GM21786 (cell line): ENCODE measurements around the gene NDUFV2.
"Not testable (repeated sequence)": the region's sequence is repeated elsewhere in the genome, so short reads cannot be mapped to it uniquely, and the experiment has no call there.

Source experiments
- ATAC-seq: cut with Tn5 transposase; IDR thresholded peaks from one replicate; pipeline ENCODE4 v1.9.1; 2021; ENCODE audit not compliant: unreplicated experiment

NDUFV2 gene

DNA sequence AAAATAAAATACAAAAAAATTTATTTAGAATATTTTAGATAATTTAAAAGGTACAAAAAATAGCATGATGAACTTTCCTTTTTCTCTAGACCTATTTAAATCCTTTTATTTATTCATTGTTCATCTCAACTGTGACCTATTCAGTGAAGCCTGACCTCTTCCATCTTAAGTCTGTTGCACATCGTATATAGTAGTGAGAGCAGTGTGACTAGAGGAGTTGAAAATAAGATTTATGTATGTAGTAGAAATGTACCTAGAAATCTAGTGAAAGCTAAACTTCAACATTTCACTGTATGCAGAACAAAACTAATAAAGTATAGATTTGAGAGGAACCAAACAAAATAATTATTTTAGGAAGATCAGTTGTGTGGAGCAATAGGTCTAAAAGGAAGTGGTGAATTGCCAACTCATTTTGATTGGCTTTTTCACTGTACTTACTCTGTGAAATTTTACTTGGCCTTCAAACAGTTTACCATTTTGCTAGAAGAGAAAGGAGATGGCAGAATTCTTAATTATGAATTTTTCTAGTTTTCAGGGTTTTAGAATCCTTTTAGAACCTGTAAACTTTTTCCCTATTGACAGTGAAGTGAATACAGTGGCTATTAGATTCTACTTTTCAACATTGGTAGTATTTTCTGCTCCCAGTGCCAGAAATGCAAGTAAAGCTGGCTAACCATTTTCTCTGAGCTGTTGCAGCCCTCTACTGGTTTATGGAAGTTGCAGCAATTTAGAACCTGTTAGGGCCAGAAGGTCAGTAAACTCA, 45.1 kb downstream of the NDUFV2 start:
- no peak for ATAC-seq

DNA sequence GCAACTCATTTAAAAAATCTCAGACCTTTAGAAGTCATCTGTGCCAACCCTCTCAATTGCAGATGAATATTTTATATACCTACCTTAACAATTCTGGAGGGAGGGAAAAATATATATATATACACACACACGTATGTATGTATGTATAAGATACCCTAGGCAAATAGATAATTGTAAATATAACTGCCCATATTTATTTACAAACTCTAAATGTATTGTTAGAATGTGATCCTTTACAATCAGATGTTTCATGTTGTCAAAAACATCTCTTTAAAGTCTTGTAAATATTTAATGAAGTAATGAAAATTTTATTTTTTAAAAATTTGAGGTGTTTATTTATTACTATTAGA, 45.7 kb downstream of the NDUFV2 start:
- ATAC-seq = no peak

DNA sequence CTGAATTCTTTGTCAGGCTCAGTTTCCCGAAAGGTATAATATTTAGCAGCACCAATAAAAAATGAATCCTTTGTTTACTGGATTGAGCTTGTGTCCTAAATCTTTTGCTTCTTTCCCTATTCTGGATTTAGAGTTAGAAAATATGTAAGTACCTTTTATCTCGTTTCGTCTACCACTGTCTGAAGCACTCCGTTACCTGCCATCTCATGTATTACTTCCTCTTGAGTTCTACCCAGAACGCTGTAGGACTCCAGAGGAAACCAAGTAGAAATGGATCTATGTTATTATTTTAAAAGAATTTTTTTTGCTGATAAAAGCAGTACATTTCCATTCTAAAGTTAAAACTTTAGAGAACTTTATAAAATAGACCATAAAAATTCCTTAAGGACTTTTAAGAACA, 47.6 kb downstream of the NDUFV2 start:
- no peak for ATAC-seq

DNA sequence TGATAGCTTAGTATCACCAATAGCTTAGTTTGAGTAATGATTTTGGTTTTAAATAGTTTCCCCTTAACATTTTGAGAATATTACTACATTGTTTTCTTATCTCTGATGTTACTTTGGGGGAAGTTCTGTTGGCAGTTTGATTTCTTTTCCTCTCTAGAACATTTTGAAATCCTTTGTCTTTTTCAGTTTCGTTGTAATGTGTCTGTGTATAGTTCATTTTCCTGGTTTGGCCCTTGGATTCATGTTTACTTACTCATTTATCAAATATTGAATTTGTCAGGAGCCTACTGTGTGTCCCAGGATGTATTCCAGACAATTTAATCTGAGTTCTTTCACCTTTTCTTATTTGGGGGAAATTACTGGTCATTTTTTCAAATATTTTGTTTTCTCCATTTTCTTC, 50.8 kb downstream of the NDUFV2 start:
- no peak for ATAC-seq

DNA sequence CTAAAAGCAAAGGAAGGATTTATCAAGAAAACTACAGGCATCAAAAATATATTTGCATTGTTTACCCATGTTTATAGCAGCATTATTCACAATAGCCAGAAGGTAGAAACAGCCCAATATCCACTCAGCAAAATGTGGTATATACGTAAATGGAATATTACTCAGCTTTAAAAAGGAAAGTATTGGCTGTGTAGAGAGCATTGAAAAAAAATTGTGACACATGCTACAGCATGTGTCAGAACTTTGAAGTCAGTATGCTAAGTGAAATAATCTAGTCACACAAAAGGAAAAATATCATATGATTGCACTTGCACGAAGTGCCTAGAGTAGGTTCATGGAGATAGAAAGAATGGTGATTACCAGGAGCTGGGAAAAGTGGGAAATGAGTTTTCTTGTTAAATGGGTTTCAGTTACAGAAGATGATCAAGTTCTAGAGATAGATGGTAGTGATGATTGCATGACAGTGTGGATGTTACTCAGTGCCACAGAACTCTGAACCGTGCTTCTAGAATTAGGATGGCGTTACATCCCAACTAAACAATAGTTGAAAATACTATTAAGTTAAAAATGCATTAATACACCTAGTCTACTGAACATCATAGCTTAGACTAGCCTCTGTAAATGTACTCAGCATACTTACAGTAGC, 54.2 kb downstream of the NDUFV2 start:
- no peak for ATAC-seq

DNA sequence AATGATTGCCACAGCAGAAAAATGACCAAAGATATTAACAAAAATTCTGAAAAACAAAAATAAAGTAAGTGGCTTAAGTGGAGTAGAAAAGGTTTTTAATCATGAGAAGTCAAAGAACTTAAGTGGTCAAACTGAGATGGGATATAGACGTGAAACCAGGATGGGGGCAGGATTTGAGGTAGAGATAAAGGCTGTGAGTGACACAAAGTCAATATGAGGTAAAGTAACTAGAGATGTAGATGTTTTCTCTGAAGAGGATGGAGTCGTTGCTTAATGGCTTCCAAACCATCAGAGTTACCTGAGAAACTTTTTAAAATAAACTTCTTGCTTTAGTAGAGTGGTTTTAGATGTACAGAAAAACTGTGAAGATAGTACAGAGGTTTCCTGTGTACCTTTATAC, 55.3 kb downstream of the NDUFV2 start:
- no peak for ATAC-seq

DNA sequence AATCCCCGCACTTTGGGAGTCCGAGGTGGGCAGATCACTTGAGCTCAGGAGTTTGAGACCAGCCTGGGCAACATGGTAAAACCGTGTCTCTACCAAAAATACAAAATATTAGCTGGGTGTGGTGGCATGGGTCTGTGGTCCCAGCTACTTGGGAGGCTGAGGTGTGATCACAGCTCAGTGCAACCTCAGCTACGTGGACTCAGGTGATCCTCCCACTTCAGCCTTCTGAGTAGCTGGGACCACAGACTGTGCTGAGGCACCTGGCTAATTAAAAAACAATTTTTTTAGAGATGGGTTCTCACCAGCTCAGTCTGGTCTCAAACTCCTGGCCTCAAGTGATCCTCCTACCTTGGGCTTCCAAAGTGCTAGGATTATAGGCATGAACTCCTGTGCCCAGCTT, 57.5 kb downstream of the NDUFV2 start:
- no peak for ATAC-seq

DNA sequence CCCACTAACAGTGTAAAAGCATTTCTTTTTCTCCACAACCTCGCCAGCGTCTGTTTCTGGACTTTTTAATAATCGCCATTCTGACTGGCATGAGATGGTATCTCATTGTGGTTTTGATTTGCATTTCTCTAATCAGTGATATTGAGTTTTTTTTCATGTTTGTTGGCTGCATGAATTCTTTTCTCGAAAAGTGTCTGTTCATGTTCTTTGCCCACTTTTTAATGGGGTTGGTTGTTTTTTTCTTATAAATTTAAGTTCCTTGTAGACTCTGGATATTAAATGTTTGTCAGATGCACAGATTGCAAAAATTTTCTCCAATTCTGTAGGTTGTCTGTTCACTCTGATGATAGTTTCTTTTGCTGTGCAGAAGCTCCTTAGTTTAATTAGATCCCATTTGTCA, 60.2 kb downstream of the NDUFV2 start:
- ATAC-seq = not testable (repeated sequence)

DNA sequence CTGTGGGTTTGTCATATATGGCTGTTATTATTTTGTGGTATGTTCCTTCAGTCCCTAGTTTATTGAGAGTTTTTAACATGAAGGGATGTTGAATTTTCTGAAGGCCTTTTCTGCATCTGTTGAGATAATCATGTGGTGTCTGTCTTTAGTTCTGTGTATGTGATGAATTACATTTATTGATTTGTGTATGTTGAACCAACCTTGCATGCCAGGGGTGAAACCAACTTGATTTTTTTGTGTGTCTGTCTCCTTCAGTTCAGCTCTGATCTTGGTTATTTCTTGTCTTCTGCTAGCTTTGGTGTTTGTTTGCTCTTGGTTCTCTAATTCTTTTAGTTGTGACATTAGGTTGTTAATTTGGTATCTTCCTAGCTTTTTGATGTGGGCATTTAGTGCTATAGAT, 61.6 kb downstream of the NDUFV2 start:
- ATAC-seq = not testable (repeated sequence)

DNA sequence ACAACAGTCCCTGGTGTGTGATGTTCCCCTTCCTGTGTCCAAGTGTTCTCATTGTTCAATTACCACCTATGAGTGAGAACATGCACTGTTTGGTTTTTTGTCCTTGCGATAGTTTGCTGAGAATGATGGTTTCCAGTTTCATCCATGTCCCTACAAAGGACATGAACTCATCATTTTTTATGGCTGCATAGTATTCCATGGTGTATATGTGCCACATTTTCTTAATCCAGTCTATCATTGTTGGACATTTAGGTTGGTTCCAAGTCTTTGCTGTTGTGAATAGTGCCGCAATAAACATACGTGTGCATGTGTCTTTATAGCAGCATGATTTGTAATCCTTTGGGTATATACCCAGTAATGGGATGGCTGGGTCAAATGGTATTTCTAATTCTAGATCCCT, 63.4 kb downstream of the NDUFV2 start:
- ATAC-seq = not testable (repeated sequence)

DNA sequence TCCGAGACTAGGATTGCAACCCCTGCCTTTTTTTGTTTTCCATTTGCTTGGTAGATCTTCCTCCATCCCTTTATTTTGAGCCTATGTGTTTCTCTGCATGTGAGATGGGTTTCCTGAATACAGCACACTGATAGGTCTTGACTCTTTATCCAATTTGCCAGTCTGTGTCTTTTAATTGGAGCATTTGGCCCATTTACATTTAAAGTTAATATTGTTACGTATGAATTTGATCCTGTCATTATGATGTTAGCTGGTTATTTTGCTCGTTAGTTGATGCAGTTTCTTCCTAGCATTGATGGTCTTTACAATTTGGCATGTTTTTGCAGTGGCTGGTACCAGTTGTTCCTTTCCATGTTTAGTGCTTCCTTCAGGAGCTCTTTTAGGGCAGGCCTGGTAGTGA, 67.0 kb downstream of the NDUFV2 start:
- not testable (repeated sequence) for ATAC-seq

DNA sequence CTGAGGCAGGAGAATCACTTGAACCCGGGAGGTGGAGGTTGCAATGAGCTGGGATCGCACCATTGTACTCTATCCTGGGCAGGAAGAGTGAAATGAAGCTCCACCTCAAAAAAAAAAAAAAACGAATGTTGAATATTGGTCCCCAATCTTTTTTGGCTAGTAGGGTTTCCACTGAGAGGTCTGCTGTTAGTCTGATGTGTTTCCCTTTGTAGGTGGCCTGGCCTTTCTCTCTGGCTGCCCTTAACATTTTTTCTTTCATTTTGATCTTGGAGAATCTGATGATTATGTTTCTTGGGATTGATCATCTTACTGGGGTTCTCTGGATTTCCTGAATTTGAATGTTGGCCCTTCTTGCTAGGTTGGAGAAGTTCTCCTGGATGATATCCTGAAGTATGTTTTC, 69.4 kb downstream of the NDUFV2 start:
- not testable (repeated sequence) for ATAC-seq

DNA sequence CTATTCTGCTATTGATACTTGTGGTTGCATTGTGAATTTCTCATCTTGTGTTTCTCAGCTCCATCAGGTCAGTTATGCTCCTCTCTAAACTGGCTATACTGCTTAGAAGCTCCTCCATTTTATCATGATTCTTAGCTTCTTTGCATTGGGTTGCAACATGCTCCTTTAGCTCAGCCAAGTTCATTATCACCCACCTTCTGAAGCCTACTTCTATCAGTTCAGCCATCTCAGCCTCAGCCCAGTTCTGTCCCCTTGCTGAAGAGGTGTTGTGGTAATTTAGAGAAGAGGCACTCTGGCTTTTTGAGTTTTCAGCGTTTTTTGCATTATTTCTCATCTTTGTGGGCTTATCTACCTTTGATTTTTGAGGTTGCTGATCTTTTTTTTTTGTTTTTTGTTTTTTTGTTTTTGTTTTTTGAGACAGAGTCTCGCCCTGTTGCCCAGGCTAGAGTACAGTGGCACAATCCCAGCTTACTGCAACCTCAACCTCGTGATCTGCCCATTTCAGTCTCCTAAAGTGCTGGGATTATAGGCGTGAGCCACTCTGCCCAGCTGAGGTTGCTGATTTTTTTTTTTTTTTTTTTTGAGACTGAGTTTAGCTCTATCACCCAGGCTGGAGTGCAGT, 70.1 kb downstream of the NDUFV2 start:
- no peak for ATAC-seq

DNA sequence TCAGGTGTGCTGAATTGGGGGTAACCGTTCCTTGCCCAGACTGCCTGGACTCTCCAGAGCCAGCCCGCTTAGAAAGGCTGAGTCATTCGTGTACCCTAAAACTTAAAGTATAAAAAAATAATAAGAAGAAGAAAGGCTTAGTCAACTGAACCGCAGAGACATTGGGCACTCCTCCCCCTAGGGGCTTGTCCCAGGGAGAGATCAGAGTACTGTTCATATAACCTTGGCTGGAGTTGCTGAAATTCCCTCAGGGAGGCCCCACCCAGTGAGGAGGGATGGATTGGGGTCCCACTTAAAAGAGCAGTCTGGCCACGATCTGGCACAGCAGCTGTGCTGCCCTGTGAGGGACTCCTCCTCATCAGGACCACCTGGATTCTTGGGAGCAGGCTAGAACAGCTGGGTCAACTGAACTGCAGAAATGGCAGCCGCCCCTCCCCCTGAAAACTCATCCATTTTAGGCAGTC, 71.3 kb downstream of the NDUFV2 start:
- ATAC-seq = no peak

DNA sequence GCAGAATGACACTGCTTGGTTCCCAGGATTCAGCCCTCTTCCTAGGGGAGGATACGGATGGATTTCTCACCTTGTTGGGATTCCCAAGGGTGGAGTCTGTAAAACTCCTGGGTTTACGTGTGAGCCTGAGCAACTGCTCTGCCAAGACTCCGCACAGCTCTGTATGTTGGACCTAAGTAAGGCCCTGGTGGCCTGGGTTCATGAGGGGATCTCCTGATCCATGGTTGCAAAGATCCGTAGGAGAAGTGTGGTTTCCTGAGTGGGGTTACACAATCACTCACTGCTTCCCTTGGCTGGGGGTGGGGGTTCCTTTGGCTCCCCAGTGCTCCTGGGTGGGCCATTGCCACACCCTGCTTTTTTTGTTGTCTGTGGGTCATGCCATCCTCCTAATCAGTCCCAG, 71.8 kb downstream of the NDUFV2 start:
- no peak for ATAC-seq

DNA sequence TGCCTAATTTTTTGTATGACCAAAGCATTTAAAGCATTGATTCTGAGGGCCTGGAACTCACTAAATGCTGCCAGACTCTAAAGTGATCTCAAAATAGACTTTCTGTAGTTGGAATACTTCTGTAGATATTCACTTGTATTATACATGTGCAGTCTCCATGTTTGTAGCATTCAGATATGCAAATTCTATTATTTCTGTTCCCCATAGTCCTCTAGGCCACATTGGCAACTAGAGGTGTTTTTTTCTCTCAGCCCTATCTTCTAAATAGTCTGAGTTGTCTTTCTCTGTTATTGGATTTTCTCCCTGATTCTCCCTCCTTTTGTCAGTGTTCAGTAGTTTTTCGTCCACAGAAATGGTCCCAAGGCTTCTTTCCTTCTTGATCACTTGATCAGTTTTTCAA, 72.6 kb downstream of the NDUFV2 start:
- no peak for ATAC-seq

DNA sequence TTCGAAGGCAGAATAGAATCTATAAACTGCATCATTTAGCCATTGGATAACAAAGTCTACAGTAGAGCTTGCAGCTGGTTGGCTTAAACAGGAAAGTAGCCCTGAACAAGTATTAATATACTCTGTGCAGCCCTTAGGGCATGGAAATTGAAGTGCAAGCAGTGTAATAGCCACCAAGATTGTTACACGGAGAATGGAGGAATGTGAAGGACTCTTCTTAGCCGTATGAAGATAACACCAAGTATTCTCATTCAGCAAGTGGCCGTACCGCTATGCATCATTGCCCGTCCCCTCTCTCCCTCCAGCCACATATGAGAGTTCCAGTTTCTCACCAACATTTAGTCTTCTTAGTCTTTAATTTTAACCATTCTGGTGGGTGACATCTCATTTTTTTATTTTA, 74.5 kb downstream of the NDUFV2 start:
- no peak for ATAC-seq

DNA sequence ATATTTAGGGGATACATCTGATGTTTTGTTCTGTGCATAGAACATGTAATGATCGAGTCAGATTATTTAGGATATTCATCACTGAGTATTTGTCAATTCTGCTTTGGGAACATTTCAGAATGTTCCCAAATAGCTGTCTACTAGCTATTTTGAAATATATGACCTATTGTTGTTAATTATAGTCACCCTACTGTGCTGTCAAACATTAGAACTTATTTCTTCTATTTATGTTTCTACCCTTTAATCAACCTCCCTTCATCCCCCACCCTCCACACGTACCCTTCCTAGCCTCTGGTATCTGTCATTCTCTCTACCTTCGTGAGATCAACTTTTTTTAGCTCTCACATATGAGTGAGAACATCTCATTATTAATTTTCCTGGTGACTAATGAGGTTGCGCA, 75.0 kb downstream of the NDUFV2 start:
- no peak for ATAC-seq

DNA sequence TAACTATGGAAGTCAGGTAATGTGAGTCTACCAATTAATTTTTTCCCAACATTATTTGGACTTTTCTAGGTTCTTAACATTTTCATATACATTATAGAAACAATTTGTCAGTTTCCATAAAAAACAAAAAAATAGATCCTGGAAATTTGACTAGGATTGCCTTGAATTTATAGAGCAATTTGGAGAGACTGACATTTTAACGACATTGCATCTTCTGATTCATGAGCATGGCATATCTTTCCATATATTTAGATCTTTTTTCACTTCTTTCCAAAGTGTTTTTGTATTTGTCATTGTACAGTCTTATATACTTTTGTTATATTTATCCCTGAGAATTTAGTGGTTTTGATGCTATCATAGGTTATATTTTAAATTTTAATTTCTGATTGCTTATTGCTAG, 76.1 kb downstream of the NDUFV2 start:
- ATAC-seq = no peak

DNA sequence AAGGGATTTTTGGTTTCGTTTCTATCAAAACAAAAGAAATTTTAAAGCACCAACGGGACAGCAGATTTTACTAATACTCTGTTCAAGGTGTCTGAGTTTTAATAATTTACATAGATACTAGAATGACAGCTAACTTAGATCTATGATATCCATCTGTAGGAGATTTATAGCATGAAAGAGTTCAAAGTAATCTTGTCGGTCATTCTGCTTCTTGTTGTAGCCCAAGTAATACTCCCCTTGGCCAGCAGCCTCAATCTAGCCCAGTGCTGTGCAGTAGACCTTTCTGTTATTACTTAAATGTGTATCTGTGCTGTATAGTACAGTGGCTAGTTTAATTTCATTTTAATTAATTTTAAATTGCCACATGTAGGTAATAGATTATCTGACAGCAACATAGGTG, 78.8 kb downstream of the NDUFV2 start:
- no peak for ATAC-seq

DNA sequence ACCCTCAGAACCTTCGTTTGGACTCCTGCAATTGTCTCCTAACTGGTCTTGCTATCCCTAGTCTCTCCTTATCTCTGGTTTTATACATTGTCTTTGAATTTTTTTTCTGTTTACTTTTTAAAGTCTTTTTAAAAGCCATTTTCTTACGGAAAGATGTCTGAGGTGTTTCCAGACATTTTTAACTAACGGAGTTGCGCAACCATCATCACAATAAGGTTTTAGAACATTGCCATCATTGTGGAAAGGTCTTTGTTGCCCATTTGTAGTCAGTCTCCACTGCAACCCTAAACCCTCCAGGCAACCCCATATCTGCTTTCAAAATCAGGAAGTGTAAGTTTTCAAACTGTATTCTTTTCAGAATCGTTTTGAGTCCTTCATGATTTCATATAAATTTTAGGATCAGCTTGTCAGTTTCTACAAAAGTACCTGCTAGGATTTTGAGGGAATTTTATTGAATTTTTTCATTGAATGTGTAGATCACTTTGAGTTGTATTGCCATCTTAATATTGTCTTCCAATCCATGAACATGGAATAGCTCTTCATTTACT, 80.4 kb downstream of the NDUFV2 start:
- ATAC-seq = no peak
